Large intestine (tissue), 3 donors: ENCODE data around the gene CAPZB. TPM values are rescaled to one million over a fixed set of nuclear protein-coding genes. Genes with fewer than 3 reads are reported as not detected.

Source experiments
- DNase-seq, 2 donors: peaks; one replicate each; pipeline versions ENCODE4 v3.0.0 to v3.0.0-alpha.2; 2013
- H3K27ac ChIP-seq: one replicate; pipeline ENCODE4 v1.5.1; 2013; ENCODE audit warnings: low read length
- H3K27me3 ChIP-seq: 2 replicates; pipeline ENCODE4 v1.6.1; 2013; ENCODE audit warnings: low read length; ENCODE audit not compliant: control insufficient read depth, insufficient read depth
- H3K36me3 ChIP-seq: 2 replicates; pipeline ENCODE4 v1.6.1; 2013; ENCODE audit warnings: low read length; ENCODE audit not compliant: control insufficient read depth, insufficient read depth
- H3K4me1 ChIP-seq: one replicate; pipeline ENCODE4 v1.6.1; 2013; ENCODE audit warnings: low read length; ENCODE audit not compliant: control insufficient read depth, insufficient read depth
- H3K4me3 ChIP-seq: one replicate; pipeline ENCODE4 v1.5.1; 2013; ENCODE audit warnings: low read length
- H3K9me3 ChIP-seq: one replicate; pipeline ENCODE4 v1.6.1; 2013; ENCODE audit warnings: mild to moderate bottlenecking, low read depth, low read length, moderate library complexity; ENCODE audit not compliant: control insufficient read depth
- WGBS: methylation state at CpG from one replicate; pipeline ENCODE4 v1.1.5; 2013; ENCODE audit warnings: low lambda C conversion rate; ENCODE audit not compliant: insufficient coverage; 5-methylcytosine and 5-hydroxymethylcytosine counted together
- polyA plus RNA-seq: library from polyadenylated mRNA; unstranded; fragments of 120-200 nt; gene quantifications from one replicate; pipeline ENCODE4 v1.2.1, GENCODE V29; 2013

The CAPZB gene
- polyA plus RNA-seq, 1 donor: 245 TPM

DNA sequence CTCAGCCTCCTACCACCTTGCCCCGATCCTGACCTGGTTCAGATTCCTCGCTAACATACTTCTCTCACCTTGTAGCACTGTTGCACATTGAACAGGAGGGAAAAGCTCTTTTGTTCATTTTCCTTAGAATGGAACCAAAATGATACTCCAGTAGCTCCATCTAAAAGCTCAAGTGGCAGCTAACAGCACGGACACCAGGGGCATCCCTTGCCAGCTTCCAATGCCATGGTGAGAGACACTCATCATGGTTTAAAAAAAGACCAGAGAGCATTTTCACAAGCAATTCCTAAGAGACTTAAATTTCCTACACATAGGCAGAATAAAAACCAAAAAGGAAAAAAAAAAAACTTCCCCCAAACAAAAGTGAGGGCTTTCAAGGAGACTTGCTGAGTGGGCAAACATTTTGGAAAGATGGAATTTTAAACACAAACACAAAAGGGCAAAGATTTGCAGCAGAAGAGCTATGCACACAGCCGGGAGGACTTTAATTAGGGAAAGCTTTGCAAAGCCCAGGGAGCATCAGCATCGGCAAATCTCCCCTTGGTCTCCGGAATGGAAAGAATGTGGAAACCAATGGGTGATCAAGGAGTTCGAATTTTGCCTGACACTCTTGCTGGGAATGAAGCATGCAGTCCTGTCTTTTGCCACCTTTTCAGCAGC, 84.3 kb downstream of the CAPZB start:
- Histone ChIP-seq H3K27ac (no peak overlapping the region), H3K4me1 (peaks cover 13% of the 10 kb centered on the region)
- 80% methylated on average over 1 of the region's 7 CpGs for WGBS

DNA sequence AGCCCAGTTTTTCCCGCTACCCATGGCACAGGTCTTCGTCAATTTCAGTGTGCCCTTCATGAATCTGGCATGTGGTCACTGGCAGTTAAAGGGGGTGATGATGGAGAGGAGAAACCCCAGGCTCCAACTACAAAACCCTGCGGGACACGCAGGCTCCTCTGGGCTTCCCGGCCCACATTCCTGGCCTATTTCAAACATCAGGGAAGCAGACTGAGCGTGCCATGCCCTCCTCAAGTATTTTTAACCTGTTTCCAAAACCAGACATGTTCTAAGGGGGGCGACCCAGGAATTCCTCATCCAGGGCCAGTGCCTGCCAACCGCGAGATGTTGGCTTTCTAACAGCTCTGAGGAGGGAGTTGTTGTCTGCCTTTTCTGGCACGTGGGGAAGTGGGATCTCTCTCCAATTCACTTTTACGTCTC, 85.1 kb downstream of the CAPZB start:
- no peak for DNase-seq
- H3K9me3 ChIP-seq: no peaks in the 10 kb centered on the region
- peaks cover 45% of the 10 kb centered on the region for H3K36me3 ChIP-seq
- peak overlapping the region; percentile 29 for H3K27ac ChIP-seq
- no peak overlapping the region for H3K4me3 ChIP-seq
- peaks cover 10% of the 10 kb centered on the region for H3K4me1 ChIP-seq
- H3K27me3 ChIP-seq: no peaks in the 10 kb centered on the region
- no CpG with 5 or more reads among the region's 11 CpGs for WGBS

More for the DNA sequence above, 84.3 kb downstream of the CAPZB start:
- H3K9me3 ChIP-seq: no peaks in the 10 kb centered on the region
- no peaks in the 10 kb centered on the region for H3K27me3 ChIP-seq
- H3K36me3 ChIP-seq: peaks cover 38% of the 10 kb centered on the region
- no peak overlapping the region for H3K4me3 ChIP-seq
- no peak for DNase-seq

DNA sequence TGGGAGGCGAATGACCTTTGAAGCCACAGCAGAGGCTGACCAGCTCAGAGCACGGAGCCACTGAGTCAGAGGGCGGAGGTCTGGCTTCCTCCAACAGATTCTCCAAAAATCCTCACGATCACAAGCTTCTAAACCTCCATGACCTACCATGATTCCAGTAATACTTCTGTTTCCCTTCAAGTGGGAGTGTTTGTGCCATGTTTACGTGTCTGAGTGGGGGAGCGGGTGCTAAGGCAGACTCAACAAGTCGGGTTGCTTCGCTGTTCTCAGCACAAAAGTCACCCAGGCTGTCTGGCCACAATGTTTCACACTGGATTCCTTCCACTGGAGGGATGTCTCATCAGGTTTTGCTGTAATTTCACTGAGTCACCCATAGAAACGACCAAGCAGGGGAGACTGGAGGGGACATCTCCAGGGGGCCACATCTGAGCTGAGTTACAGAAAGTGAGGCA, 87.0 kb downstream of the CAPZB start:
- peak in 1 of 2 donors; percentile 24 for DNase-seq
- Histone ChIP-seq H3K9me3 (no peaks in the 10 kb centered on the region), H3K4me3 (no peak overlapping the region), H3K27ac (no peak overlapping the region), H3K27me3 (no peaks in the 10 kb centered on the region), H3K36me3 (peaks cover 49% of the 10 kb centered on the region), H3K4me1 (peaks cover 10% of the 10 kb centered on the region)
- WGBS: no CpG with 5 or more reads among the region's 9 CpGs

DNA sequence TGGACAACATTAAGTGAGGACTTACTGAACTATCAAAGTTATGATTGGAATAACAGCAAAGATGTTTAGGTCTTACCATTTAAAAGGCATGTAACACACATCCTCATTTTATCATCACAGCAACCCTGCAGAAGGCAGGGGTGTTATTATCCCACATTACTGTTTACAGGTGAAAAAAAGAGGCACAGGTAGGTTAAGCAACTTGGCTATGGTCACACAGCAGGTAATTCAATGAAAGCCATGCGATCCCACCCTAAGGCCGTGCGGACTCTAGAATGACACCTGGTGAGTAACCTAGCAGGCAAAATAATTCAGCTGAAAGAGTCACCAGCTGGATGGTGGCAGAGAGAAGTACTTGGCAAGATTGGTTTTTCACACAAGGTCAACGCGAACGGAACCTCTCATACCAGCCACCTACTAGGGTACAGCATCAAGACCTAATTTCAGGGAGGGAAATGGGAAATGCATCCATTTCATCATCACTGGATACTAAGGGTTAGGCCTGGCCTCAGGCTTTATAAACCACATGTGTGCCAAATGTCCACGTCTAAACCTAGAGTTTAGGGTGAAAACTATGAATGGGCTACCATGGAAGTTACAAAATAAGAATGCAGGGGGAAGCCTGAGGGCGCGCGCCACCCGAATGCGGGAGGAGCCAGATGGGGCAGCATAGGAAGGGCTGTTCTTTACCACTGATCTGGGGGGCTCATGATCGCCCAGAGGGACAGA, 88.0 kb downstream of the CAPZB start:
- WGBS: no CpG with 5 or more reads among the region's 13 CpGs
- H3K4me1 ChIP-seq: peaks cover 9% of the 10 kb centered on the region
- H3K27ac ChIP-seq: no peak overlapping the region
- H3K9me3 ChIP-seq: no peaks in the 10 kb centered on the region
- no peak for DNase-seq
- H3K4me3 ChIP-seq: no peak overlapping the region
- H3K36me3 ChIP-seq: peaks cover 43% of the 10 kb centered on the region
- no peaks in the 10 kb centered on the region for H3K27me3 ChIP-seq

DNA sequence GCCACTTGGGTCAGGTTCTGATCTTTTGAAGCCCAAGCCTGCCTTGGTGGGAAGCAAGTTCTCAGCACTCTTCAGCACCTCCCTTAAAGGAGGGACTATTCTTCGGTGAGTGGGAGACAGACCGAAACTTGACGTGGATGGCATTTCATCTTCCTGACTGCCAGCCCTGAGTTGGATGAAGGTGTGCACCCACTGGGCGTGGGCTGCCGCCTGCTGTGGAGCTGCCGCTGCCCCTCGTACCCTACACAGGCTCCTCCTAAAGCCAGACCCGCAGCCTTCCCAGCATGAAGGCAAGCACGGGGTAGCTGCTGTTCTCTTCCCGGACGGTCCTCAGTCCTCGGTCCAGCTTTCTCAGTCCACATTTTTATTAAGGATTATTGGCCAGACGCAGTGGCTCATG, 89.1 kb downstream of the CAPZB start:
- H3K27ac ChIP-seq: no peak overlapping the region

DNA sequence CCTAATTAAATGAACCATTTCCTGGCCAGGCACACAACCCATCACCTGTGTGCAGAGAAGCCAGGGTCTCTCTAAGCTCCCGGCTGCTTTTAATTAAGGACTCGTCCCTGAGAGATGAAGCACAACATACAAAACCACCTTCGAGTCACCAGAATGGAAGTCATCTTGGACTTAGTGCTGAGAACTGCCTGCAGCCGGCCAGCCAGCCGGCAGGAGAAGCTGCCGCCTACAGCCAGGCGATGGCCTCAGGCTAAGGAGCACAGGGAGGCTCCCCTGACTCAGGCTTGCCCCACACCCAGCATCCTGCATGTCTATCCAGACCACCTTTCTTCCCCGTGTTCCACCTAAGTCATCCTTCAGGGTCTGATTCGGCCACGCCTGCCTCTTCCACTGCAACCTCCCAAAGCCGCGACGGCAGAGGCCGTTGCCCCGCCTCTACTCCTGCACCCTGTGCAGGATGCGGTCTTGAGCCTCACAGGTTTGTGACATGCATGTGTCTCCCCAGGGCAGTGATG, 89.6 kb downstream of the CAPZB start:
- no peak overlapping the region for H3K27ac ChIP-seq
- no peak for DNase-seq
- no peak overlapping the region for H3K4me3 ChIP-seq
- no peaks in the 10 kb centered on the region for H3K27me3 ChIP-seq
- H3K4me1 ChIP-seq: peaks cover 8% of the 10 kb centered on the region
- no CpG with 5 or more reads among the region's 16 CpGs for WGBS
- no peaks in the 10 kb centered on the region for H3K9me3 ChIP-seq
- H3K36me3 ChIP-seq: peaks cover 39% of the 10 kb centered on the region

More for the DNA sequence above, 89.1 kb downstream of the CAPZB start:
- no peak for DNase-seq
- peaks cover 40% of the 10 kb centered on the region for H3K36me3 ChIP-seq
- peaks cover 8% of the 10 kb centered on the region for H3K4me1 ChIP-seq
- no peaks in the 10 kb centered on the region for H3K27me3 ChIP-seq
- WGBS: no CpG with 5 or more reads among the region's 13 CpGs
- H3K4me3 ChIP-seq: no peak overlapping the region
- H3K9me3 ChIP-seq: no peaks in the 10 kb centered on the region

DNA sequence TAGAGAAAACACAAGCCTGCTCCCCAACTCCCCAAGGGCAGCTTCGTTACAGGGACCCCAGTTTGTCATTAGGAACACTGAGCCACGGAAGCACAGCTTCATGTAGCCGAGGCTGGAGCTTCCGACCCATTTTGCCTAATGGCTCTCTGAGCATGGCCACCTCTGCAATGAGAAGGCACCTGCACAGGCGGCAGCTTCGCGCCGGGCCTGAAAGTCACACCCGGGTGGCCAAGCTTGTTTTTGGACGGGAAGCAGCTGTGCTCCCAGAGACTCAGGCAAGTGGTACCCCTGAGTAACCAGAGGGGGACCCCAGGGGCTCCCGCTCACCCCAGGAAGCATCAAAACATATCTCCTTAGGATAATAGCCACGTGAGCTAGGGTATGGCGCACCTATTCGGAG, 92.3 kb downstream of the CAPZB start:
- Histone ChIP-seq H3K4me3 (no peak overlapping the region), H3K4me1 (peaks cover 7% of the 10 kb centered on the region), H3K36me3 (peaks cover 25% of the 10 kb centered on the region), H3K9me3 (no peaks in the 10 kb centered on the region), H3K27me3 (no peaks in the 10 kb centered on the region), H3K27ac (no peak overlapping the region)
- no peak for DNase-seq
- WGBS: no CpG with 5 or more reads among the region's 14 CpGs

DNA sequence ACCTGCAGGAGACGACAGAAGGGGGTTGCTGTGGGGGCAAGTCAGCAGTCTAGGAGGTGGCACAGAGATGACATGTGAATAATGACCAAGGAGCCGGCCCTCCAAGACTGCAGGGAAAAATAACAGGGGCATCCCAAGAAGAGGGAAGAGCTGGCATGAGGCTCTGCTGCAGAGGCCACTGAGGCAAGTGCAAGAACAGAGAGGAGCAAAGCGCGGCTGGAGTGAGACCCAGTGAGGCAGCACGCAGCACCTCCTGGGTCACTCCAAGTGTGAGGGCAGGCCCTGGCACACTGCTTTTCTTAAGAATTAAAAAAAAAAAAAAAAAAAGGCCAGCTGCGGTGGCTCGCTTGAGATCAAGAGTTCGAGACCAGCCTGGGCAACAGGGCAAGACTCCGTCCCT, 93.1 kb downstream of the CAPZB start:
- DNase-seq: no peak
- Histone ChIP-seq H3K4me1 (peaks cover 14% of the 10 kb centered on the region), H3K9me3 (no peaks in the 10 kb centered on the region), H3K4me3 (no peak overlapping the region), H3K27me3 (no peaks in the 10 kb centered on the region), H3K36me3 (peaks cover 17% of the 10 kb centered on the region), H3K27ac (peak overlapping the region; percentile 60)
- no CpG with 5 or more reads among the region's 9 CpGs for WGBS

DNA sequence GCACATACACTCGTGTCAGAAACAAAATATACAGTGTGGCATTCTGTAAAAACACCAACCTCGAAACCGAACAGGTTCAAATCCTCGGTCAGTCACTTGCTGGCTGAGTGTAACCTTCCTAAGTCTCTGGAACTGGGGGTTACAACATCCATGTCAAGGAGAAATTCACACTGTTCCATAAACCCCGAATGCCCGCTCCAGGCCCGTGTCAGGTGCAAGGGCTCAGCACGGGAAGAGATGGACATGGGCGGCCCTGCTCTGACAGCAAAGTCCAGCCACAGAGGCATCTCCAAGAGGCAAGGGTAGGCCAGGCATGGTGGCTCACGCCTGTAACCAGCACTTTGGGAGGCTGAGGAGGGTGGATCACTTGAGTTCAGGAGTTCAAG, 93.8 kb downstream of the CAPZB start:
- DNase-seq: no peak
- H3K36me3 ChIP-seq: peaks cover 17% of the 10 kb centered on the region
- peak overlapping the region; percentile 60 for H3K27ac ChIP-seq
- no CpG with 5 or more reads among the region's 10 CpGs for WGBS
- H3K4me1 ChIP-seq: peaks cover 20% of the 10 kb centered on the region
- H3K4me3 ChIP-seq: no peak overlapping the region
- H3K27me3 ChIP-seq: no peaks in the 10 kb centered on the region
- no peaks in the 10 kb centered on the region for H3K9me3 ChIP-seq

DNA sequence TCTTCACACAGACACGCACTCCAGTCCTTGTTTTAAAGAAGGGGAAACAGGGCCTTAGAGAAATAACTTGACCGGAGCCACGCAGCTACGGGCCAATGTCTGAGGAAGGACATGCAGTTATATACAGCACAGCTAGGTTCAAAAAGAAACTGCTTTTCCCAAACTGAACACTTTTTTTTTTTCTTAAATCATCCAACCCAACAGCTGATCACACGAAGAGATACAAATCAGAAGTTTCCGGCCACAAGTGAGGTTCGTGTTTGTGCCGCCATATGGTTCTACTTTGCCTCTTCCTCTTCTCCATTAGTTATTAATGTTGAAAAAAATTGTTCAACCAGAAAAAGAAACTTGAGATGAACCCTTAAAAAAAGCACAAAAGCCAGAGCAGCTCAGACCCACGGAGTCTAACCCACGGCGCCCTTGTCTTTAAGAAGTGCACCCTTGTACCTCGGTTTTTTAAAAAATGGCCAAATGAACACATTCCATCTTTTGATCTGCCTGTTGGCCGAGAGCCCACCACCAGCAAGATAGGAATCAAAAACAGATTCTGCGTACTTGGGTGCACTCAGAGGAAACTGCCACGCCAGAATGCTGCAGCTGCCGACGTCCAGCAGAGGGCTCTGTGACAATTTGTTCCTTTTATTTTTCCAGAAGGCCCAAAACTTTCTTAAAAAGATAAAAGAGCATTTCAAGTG, 94.3 kb downstream of the CAPZB start:
- peak overlapping the region; percentile 60 for H3K27ac ChIP-seq

More for the DNA sequence above, 94.3 kb downstream of the CAPZB start:
- Histone ChIP-seq H3K9me3 (no peaks in the 10 kb centered on the region), H3K36me3 (peaks cover 13% of the 10 kb centered on the region), H3K4me1 (peaks cover 25% of the 10 kb centered on the region), H3K4me3 (no peak overlapping the region), H3K27me3 (no peaks in the 10 kb centered on the region)
- 70% methylated on average over 3 of the region's 17 CpGs for WGBS
- peak in 1 of 2 donors; percentile 49 for DNase-seq
